Measurements from ENCODE around the gene MLANA.

DNA sequence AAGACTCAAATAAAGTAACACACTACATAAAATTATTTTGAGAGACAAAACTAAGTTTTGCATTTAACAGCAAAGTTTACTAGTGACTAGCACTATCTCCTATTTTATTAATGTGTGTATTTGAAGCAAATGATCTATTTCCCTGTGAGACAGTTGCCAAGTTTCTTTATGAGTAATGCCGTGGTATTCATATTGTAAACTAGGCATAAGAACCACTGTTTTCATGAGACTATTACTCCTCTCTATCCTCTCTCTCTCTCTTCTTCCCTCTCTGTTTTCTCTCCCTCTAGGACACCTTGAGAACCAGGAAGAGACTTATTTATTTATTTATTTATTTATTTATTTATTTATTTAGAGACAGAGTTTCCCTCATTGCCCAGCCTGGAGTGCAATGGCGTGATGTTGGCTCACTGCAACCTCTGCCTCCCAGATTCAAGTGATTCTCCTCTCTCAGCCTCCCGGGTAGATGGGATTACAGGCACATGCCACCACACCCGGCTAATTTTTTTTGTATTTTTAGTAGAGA, 61.1 kb downstream of the MLANA start:
- TF ChIP-seq TAF1 (IDR thresholded peaks at IDR 0.05; ENCODE audit: borderline replicate concordance, insufficient read depth, low read length) (no peak), POLR2AphosphoS5 (IDR thresholded peaks at IDR 0.05; ENCODE audit: low read depth, low read length) (no peak), SIN3A (IDR thresholded peaks at IDR 0.05; ENCODE audit: borderline replicate concordance, insufficient read depth, low read length) (no peak)
- TF ChIP-seq, protein P1, sequence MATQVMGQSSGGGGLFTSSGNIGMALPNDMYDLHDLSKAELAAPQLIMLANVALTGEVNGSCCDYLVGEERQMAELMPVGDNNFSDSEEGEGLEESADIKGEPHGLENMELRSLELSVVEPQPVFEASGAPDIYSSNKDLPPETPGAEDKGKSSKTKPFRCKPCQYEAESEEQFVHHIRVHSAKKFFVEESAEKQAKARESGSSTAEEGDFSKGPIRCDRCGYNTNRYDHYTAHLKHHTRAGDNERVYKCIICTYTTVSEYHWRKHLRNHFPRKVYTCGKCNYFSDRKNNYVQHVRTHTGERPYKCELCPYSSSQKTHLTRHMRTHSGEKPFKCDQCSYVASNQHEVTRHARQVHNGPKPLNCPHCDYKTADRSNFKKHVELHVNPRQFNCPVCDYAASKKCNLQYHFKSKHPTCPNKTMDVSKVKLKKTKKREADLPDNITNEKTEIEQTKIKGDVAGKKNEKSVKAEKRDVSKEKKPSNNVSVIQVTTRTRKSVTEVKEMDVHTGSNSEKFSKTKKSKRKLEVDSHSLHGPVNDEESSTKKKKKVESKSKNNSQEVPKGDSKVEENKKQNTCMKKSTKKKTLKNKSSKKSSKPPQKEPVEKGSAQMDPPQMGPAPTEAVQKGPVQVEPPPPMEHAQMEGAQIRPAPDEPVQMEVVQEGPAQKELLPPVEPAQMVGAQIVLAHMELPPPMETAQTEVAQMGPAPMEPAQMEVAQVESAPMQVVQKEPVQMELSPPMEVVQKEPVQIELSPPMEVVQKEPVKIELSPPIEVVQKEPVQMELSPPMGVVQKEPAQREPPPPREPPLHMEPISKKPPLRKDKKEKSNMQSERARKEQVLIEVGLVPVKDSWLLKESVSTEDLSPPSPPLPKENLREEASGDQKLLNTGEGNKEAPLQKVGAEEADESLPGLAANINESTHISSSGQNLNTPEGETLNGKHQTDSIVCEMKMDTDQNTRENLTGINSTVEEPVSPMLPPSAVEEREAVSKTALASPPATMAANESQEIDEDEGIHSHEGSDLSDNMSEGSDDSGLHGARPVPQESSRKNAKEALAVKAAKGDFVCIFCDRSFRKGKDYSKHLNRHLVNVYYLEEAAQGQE (IDR thresholded peaks at IDR 0.05; ENCODE audit: insufficient read depth in 1 of 2, low read depth in 2 of 2, low read length in 2 of 2): no peak

All from PFSK-1 (cell line).